ENCODE data around the gene BACE2.
"Not testable (repeated sequence)": the region's sequence is repeated elsewhere in the genome, so short reads cannot be mapped to it uniquely, and the experiment has no call there.

BACE2 gene

GRCh38 chr21:41215856-41216408, 48.0 kb downstream of the BACE2 start:
- DNase-seq (ENCODE audit: low read depth in 2 of 2) = no peak

GRCh38 chr21:41216486-41216885, 48.5 kb downstream of the BACE2 start:
- DNase-seq (ENCODE audit: low read depth in 2 of 2) = no peak

- DNase-seq (ENCODE audit: low read depth in 2 of 2) = no peak
Observed at GRCh38 chr21:41217671-41218385, 49.9 kb downstream of the BACE2 start.

GRCh38 chr21:41219498-41220207, 51.7 kb downstream of the BACE2 start:
- DNase-seq (ENCODE audit: low read depth in 2 of 2) = no peak

GRCh38 chr21:41220208-41220733, 52.3 kb downstream of the BACE2 start:
- DNase-seq (ENCODE audit: low read depth in 2 of 2) = no peak

GRCh38 chr21:41222247-41223068, 54.5 kb downstream of the BACE2 start:
- no peak for DNase-seq (ENCODE audit: low read depth in 2 of 2)

GRCh38 chr21:41226853-41227252, 58.9 kb downstream of the BACE2 start:
- DNase-seq (ENCODE audit: low read depth in 2 of 2) = no peak

- no peak for DNase-seq (ENCODE audit: low read depth in 2 of 2)
Observed at GRCh38 chr21:41227357-41228005, 59.5 kb downstream of the BACE2 start.

- DNase-seq (ENCODE audit: low read depth in 2 of 2) = no peak
Observed at GRCh38 chr21:41228006-41228370, 60.0 kb downstream of the BACE2 start.

- no peak for DNase-seq (ENCODE audit: low read depth in 2 of 2)
Observed at GRCh38 chr21:41228492-41228891, 60.5 kb downstream of the BACE2 start.

- no peak for DNase-seq (ENCODE audit: low read depth in 2 of 2)
Observed at GRCh38 chr21:41228958-41229357, 61.0 kb downstream of the BACE2 start.

- no peak for DNase-seq (ENCODE audit: low read depth in 2 of 2)
Observed at GRCh38 chr21:41229509-41230248, 61.7 kb downstream of the BACE2 start.

GRCh38 chr21:41230497-41230896, 62.5 kb downstream of the BACE2 start:
- no peak for DNase-seq (ENCODE audit: low read depth in 2 of 2)

GRCh38 chr21:41231060-41231459, 63.1 kb downstream of the BACE2 start:
- no peak for DNase-seq (ENCODE audit: low read depth in 2 of 2)

GRCh38 chr21:41232013-41232412, 64.1 kb downstream of the BACE2 start:
- DNase-seq (ENCODE audit: low read depth in 2 of 2) = no peak

- DNase-seq (ENCODE audit: low read depth in 2 of 2) = no peak
Observed at GRCh38 chr21:41233916-41234315, 66.0 kb downstream of the BACE2 start.

- no peak for DNase-seq (ENCODE audit: low read depth in 2 of 2)
Observed at GRCh38 chr21:41234569-41234968, 66.6 kb downstream of the BACE2 start.

- DNase-seq (ENCODE audit: low read depth in 2 of 2) = no peak
Observed at GRCh38 chr21:41235201-41235600, 67.2 kb downstream of the BACE2 start.

GRCh38 chr21:41236352-41236973, 68.5 kb downstream of the BACE2 start:
- DNase-seq (ENCODE audit: low read depth in 2 of 2) = no peak

- not testable (repeated sequence) for DNase-seq (ENCODE audit: low read depth in 2 of 2)
Observed at GRCh38 chr21:41238081-41238796, 70.3 kb downstream of the BACE2 start.

Data from stimulated activated CD8-positive, alpha-beta memory T cell treated with anti-CD3 and anti-CD28 coated beads, Interleukin-7, amount 100 ng/mL, for 1 hour (primary cell).